Measurements from ENCODE around the gene AP3B1. TPM values are rescaled to one million over a fixed set of nuclear protein-coding genes. Genes with fewer than 3 reads are reported as not detected.
"Not testable (repeated sequence)": the region's sequence is repeated elsewhere in the genome, so short reads cannot be mapped to it uniquely, and the experiment has no call there.

AP3B1 gene
- total and polyA plus RNA-seq, 3 experiments from 2014 or later: 27.1 to 41.1 (median 40.3) TPM

DNA sequence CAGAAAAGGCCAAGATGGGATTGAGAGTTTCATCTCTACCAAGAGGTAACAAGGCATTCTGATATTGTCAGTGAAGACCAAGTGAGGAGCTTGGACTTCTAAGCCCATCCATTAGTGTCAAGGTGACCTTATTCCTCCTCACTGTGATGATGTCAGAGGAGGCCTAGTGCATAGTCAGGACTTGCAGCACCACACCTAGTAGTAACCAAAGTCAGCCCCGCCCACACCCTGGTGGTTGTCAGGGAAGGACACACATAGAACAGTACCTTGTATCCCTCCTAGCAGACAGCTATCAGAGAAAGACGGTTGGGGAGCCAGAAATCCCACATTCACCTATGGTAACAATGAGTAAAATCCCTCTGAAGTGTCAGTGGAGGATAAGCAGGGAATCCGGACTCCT lies 111.7 kb downstream of the AP3B1 start:
- H3K27ac ChIP-seq (ENCODE audit: low read depth, low read length): no peak overlapping the region
- no peaks in the 10 kb centered on the region for H3K4me1 ChIP-seq (ENCODE audit: insufficient read depth, low read length)
- H3K4me3 Mint-ChIP-seq: no peak overlapping the region
- H3K36me3 Mint-ChIP-seq: peaks cover 11 to 42% (median 22%) of the 10 kb centered on the region in 3 donors
- H3K4me3 ChIP-seq (ENCODE audit: low read length): no peak overlapping the region
- no peaks in the 10 kb centered on the region for H3K27me3 Mint-ChIP-seq
- CTCF ChIA-PET: no interaction called here
- peaks cover 13 to 28% (median 28%) of the 10 kb centered on the region in 3 donors for H3K4me1 Mint-ChIP-seq
- H3K9me3 Mint-ChIP-seq: no peaks in the 10 kb centered on the region
- H3K9me3 ChIP-seq (ENCODE audit: low read length): no peaks in the 10 kb centered on the region
- DNase-seq: no peak
- POLR2A ChIA-PET: no interaction called here
- no peak overlapping the region for H3K27ac Mint-ChIP-seq
- no peaks in the 10 kb centered on the region for H3K27me3 ChIP-seq (ENCODE audit: insufficient read depth, low read length, poor library complexity, severe bottlenecking)
- peaks cover 3% of the 10 kb centered on the region for H3K36me3 ChIP-seq (ENCODE audit: insufficient read depth, low read length)

DNA sequence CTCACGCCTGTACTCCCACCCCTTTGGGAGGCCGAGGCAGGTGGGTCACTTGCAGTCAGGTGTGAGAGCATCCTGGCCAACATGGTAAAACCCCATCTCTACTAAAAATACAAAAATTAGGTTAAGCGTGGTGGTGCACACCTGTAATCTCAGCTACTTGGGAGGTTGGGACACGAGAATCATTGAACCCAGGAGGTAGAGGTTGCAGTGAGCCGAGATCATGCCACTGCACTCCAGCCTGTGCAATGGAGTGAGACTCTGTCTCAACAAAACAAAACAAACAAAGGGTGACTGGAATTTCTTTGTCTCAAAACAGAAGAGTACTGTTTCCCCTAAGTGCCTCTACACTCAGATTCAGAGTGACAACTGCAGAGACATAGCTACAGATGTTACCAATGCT lies 116.1 kb downstream of the AP3B1 start:
- Histone ChIP-seq H3K4me1 (ENCODE audit: insufficient read depth, low read length) (no peaks in the 10 kb centered on the region), H3K9me3 (ENCODE audit: low read length) (no peaks in the 10 kb centered on the region), H3K27me3 (ENCODE audit: insufficient read depth, low read length, poor library complexity, severe bottlenecking) (no peaks in the 10 kb centered on the region), H3K4me3 (ENCODE audit: low read length) (no peak overlapping the region), H3K36me3 (ENCODE audit: insufficient read depth, low read length) (peaks cover 12% of the 10 kb centered on the region), H3K27ac (ENCODE audit: low read depth, low read length) (no peak overlapping the region)
- no peak overlapping the region for H3K27ac Mint-ChIP-seq
- no peak for DNase-seq
- peaks cover 6 to 8% (median 7%) of the 10 kb centered on the region in 3 donors for H3K4me1 Mint-ChIP-seq
- H3K4me3 Mint-ChIP-seq: no peak overlapping the region
- H3K36me3 Mint-ChIP-seq: peaks cover 22 to 74% (median 28%) of the 10 kb centered on the region in 3 donors
- H3K27me3 Mint-ChIP-seq: no peaks in the 10 kb centered on the region
- CTCF ChIA-PET: no interaction called here
- POLR2A ChIA-PET: no interaction called here
- H3K9me3 Mint-ChIP-seq: peaks cover 0 to 2% (median 0%) of the 10 kb centered on the region in 5 donors

- CTCF ChIA-PET; H3K27ac Mint-ChIP-seq; H3K4me1 ChIP-seq (ENCODE audit: insufficient read depth, low read length); H3K9me3 ChIP-seq (ENCODE audit: low read length); H3K27me3 Mint-ChIP-seq; H3K4me3 ChIP-seq (ENCODE audit: low read length); H3K4me3 Mint-ChIP-seq; H3K27ac ChIP-seq (ENCODE audit: low read depth, low read length); DNase-seq; H3K4me1 Mint-ChIP-seq; POLR2A ChIA-PET; H3K27me3 ChIP-seq (ENCODE audit: insufficient read depth, low read length, poor library complexity, severe bottlenecking); H3K36me3 ChIP-seq (ENCODE audit: insufficient read depth, low read length): not testable (repeated sequence)
- peaks cover 0 to 16% (median 4%) of the 10 kb centered on the region in 5 donors for H3K9me3 Mint-ChIP-seq
- H3K36me3 Mint-ChIP-seq: peaks cover 24 to 77% (median 57%) of the 10 kb centered on the region in 3 donors
Observed at GRCh38 chr5:78170335-78170734, 124.2 kb downstream of the AP3B1 start.

DNA sequence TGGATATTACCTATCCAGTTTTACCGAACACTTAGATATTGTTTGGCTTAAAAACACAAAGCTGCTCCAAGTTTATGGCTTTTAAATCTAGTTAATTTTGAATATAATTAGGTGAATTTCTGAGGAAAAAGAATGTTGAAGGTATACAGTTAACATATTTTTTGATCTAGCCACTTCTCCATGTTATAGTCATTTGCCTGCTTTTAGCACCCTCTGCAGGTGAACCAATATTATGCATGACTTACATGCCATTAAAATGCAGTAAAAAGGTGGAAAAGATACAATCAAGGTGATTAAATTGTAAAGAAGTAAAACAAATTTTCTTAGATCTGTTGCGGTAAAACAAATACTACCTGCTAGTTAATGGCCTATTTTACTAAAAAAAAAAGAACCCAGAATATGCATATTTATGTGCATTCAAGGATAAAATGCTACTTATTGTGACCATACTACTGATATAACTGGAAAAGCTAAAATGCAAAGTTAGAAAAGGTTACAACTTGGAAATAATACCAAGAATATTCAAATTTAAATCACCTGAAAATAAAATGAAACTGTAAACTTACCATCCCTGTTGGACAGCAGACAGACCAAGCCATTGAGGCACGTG lies 132.1 kb downstream of the AP3B1 start:
- Mint-ChIP-seq H3K4me1 (peaks cover 0 to 1% (median 0%) of the 10 kb centered on the region in 3 donors), H3K36me3 (peaks cover 9 to 57% (median 14%) of the 10 kb centered on the region in 3 donors)
- DNase-seq: no peak

DNA sequence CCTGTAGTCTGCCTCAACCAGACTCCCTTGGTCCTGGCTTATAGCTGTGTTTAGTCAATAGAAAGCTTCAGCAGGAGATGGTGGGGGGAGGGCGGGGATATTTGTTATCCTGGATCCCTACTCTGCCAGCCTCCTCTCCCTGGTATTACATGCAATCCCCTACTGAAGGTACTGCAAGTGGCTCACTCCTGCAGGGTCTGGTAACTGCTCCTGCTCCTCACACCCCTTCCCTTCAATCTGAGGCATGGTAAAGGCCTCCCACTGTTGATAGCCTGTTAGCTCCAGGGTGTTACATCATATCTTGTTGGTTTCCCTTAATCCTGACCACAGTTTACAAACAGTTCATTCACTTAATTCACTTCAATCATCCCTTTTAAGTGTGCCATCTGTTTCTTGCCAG lies 137.5 kb downstream of the AP3B1 start:
- no peaks in the 10 kb centered on the region for H3K27me3 ChIP-seq (ENCODE audit: insufficient read depth, low read length, poor library complexity, severe bottlenecking)
- no peak overlapping the region for H3K4me3 ChIP-seq (ENCODE audit: low read length)
- Mint-ChIP-seq H3K4me1 (no peaks in the 10 kb centered on the region), H3K27me3 (no peaks in the 10 kb centered on the region), H3K4me3 (no peak overlapping the region), H3K9me3 (no peaks in the 10 kb centered on the region), H3K36me3 (peaks cover 49 to 71% (median 51%) of the 10 kb centered on the region in 3 donors), H3K27ac (peak overlapping the region in 1 of 8 donors; percentile 20)
- ChIA-PET POLR2A (no interaction called here), CTCF (no interaction called here)
- DNase-seq: no peak
- no peak overlapping the region for H3K27ac ChIP-seq (ENCODE audit: low read depth, low read length)
- peaks cover 7% of the 10 kb centered on the region for H3K36me3 ChIP-seq (ENCODE audit: insufficient read depth, low read length)
- no peaks in the 10 kb centered on the region for H3K9me3 ChIP-seq (ENCODE audit: low read length)
- H3K4me1 ChIP-seq (ENCODE audit: insufficient read depth, low read length): no peaks in the 10 kb centered on the region

More for the DNA sequence above, 132.1 kb downstream of the AP3B1 start:
- no peak overlapping the region for H3K4me3 Mint-ChIP-seq
- H3K27ac Mint-ChIP-seq: no peak overlapping the region
- H3K36me3 ChIP-seq (ENCODE audit: insufficient read depth, low read length): no peaks in the 10 kb centered on the region
- H3K27ac ChIP-seq (ENCODE audit: low read depth, low read length): no peak overlapping the region
- no peaks in the 10 kb centered on the region for H3K4me1 ChIP-seq (ENCODE audit: insufficient read depth, low read length)
- H3K9me3 Mint-ChIP-seq: no peaks in the 10 kb centered on the region
- no peaks in the 10 kb centered on the region for H3K9me3 ChIP-seq (ENCODE audit: low read length)
- H3K27me3 Mint-ChIP-seq: no peaks in the 10 kb centered on the region
- H3K27me3 ChIP-seq (ENCODE audit: insufficient read depth, low read length, poor library complexity, severe bottlenecking): no peaks in the 10 kb centered on the region
- POLR2A ChIA-PET: no interaction called here
- CTCF ChIA-PET: no interaction called here
- H3K4me3 ChIP-seq (ENCODE audit: low read length): no peak overlapping the region

- no peak overlapping the region for H3K4me3 Mint-ChIP-seq
- no peaks in the 10 kb centered on the region for H3K9me3 Mint-ChIP-seq
- Histone ChIP-seq H3K4me3 (ENCODE audit: low read length) (no peak overlapping the region), H3K4me1 (ENCODE audit: insufficient read depth, low read length) (no peaks in the 10 kb centered on the region), H3K27ac (ENCODE audit: low read depth, low read length) (no peak overlapping the region), H3K27me3 (ENCODE audit: insufficient read depth, low read length, poor library complexity, severe bottlenecking) (no peaks in the 10 kb centered on the region), H3K9me3 (ENCODE audit: low read length) (no peaks in the 10 kb centered on the region), H3K36me3 (ENCODE audit: insufficient read depth, low read length) (peaks cover 7% of the 10 kb centered on the region)
- no peak for DNase-seq
- POLR2A ChIA-PET: no interaction called here
- H3K27ac Mint-ChIP-seq: no peak overlapping the region
- CTCF ChIA-PET: no interaction called here
- peaks cover 43 to 64% (median 53%) of the 10 kb centered on the region in 3 donors for H3K36me3 Mint-ChIP-seq
- peaks cover 0 to 10% (median 2%) of the 10 kb centered on the region in 3 donors for H3K4me1 Mint-ChIP-seq
- H3K27me3 Mint-ChIP-seq: no peaks in the 10 kb centered on the region
Observed at GRCh38 chr5:78151594-78152271, 142.8 kb downstream of the AP3B1 start.

GRCh38 chr5:78137290-78137689 lies 157.2 kb downstream of the AP3B1 start:
- Histone ChIP-seq H3K4me3 (ENCODE audit: low read length) (no peak overlapping the region), H3K4me1 (ENCODE audit: insufficient read depth, low read length) (no peaks in the 10 kb centered on the region), H3K27me3 (ENCODE audit: insufficient read depth, low read length, poor library complexity, severe bottlenecking) (no peaks in the 10 kb centered on the region), H3K36me3 (ENCODE audit: insufficient read depth, low read length) (no peaks in the 10 kb centered on the region), H3K9me3 (ENCODE audit: low read length) (no peaks in the 10 kb centered on the region), H3K27ac (ENCODE audit: low read depth, low read length) (no peak overlapping the region)
- no peaks in the 10 kb centered on the region for H3K9me3 Mint-ChIP-seq
- peak overlapping the region in 1 of 8 donors; percentile 69 for H3K27ac Mint-ChIP-seq
- no peak overlapping the region for H3K4me3 Mint-ChIP-seq
- CTCF ChIA-PET: no interaction called here
- H3K27me3 Mint-ChIP-seq: peaks cover 0 to 1% of the 10 kb centered on the region in 2 donors
- POLR2A ChIA-PET: no interaction called here
- no peak for DNase-seq
- peaks cover 16 to 54% (median 21%) of the 10 kb centered on the region in 3 donors for H3K36me3 Mint-ChIP-seq
- peaks cover 0 to 1% (median 0%) of the 10 kb centered on the region in 3 donors for H3K4me1 Mint-ChIP-seq

GRCh38 chr5:78133423-78133822 lies 161.1 kb downstream of the AP3B1 start:
- no peaks in the 10 kb centered on the region for H3K27me3 ChIP-seq (ENCODE audit: insufficient read depth, low read length, poor library complexity, severe bottlenecking)
- POLR2A ChIA-PET: no interaction called here
- no peak for DNase-seq
- no peaks in the 10 kb centered on the region for H3K27me3 Mint-ChIP-seq
- H3K9me3 ChIP-seq (ENCODE audit: low read length): no peaks in the 10 kb centered on the region
- peaks cover 0 to 1% (median 0%) of the 10 kb centered on the region in 3 donors for H3K4me1 Mint-ChIP-seq
- H3K36me3 Mint-ChIP-seq: peaks cover 0 to 39% (median 10%) of the 10 kb centered on the region in 3 donors
- CTCF ChIA-PET: no interaction called here
- no peak overlapping the region for H3K27ac Mint-ChIP-seq
- no peak overlapping the region for H3K4me3 Mint-ChIP-seq
- no peak overlapping the region for H3K4me3 ChIP-seq (ENCODE audit: low read length)
- no peaks in the 10 kb centered on the region for H3K4me1 ChIP-seq (ENCODE audit: insufficient read depth, low read length)
- no peaks in the 10 kb centered on the region for H3K36me3 ChIP-seq (ENCODE audit: insufficient read depth, low read length)
- H3K9me3 Mint-ChIP-seq: no peaks in the 10 kb centered on the region
- no peak overlapping the region for H3K27ac ChIP-seq (ENCODE audit: low read depth, low read length)

All from CD8-positive, alpha-beta memory T cell (primary cell).